Lower lobe of right lung (tissue), 2 donors: Measurements from ENCODE around the gene ADORA3. TPM values are rescaled to one million over a fixed set of nuclear protein-coding genes. Genes with fewer than 3 reads are reported as not detected.

Experiments used
- ATAC-seq, 2 donors: fragments of 200-7000 bp; cut with Tn5 transposase; one replicate each; pipeline ENCODE4 v1.9.1; 2020 to 2022; ENCODE audit warnings: mild to moderate bottlenecking in 2 of 2, moderate library complexity in 2 of 2
- DNase-seq: peaks from one replicate; pipeline ENCODE4 v3.0.0-alpha.2; 2020
- H3K27ac ChIP-seq: fragments of 200-600 bp; one replicate; pipeline ENCODE4 v1.8.0; 2022
- H3K27me3 ChIP-seq: fragments of 200-600 bp; one replicate; pipeline ENCODE4 v1.8.0; 2022; ENCODE audit warnings: low read depth
- H3K36me3 ChIP-seq: fragments of 200-600 bp; one replicate; pipeline ENCODE4 v1.8.0; 2022; ENCODE audit warnings: mild to moderate bottlenecking
- H3K4me1 ChIP-seq: fragments of 200-600 bp; one replicate; pipeline ENCODE4 v1.8.0; 2022
- H3K4me3 ChIP-seq: fragments of 200-600 bp; one replicate; pipeline ENCODE4 v1.8.0; 2022; ENCODE audit warnings: mild to moderate bottlenecking
- H3K9me3 ChIP-seq: fragments of 200-600 bp; one replicate; pipeline ENCODE4 v1.8.0; 2022
- intact Hi-C: fragments of 100-400 bp; cut with DNase I; formaldehyde crosslinking; loops from one replicate; pipeline ENCODE4 v1.11.0; 2022
- total RNA-seq: library from RNA; stranded (reverse); fragmentation: NEBNext Ultra II Directional; extraction: Animal tissue kit (Norgen Biotek cat#: 25700); gene quantifications from one replicate; pipeline ENCODE4 v1.2.1, GENCODE V29; 2021
- TF ChIP-seq, protein P1 (sequence below): fragments of 200-600 bp; IDR thresholded peaks from one replicate; pipeline ENCODE4 v1.8.0; 2022; ENCODE audit warnings: antibody characterized with exemption, mild to moderate bottlenecking
- donor health status: DM: no; HTN: yes; CAD: no; lungs with severe emphysema.

The ADORA3 gene
- total RNA-seq, 1 donor from 2014 or later = 10.3 TPM

DNA sequence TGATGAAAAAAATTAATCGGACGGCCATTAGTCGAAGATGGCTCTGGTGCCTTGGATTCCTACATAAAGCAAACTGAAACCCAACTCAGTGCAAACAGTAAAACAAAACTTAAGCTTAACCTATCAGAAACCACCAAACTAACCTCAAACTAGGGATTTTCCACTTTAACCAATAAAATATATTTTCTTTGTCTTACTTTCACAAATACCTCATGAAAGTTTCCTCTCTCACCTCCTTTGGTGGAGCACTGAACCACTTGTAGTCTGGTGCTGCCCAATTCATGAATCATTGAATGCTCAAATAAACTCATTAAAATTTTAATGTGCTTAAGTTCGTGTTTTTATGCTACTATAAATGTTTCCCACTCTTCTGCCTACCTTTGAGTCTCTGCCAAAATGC is 7.0 kb downstream of the ADORA3 start:
- H3K4me3 ChIP-seq = no peak overlapping the region
- no peaks in the 10 kb centered on the region for H3K9me3 ChIP-seq
- no peak overlapping the region for H3K27ac ChIP-seq
- no peak for DNase-seq
- no peaks in the 10 kb centered on the region for H3K4me1 ChIP-seq
- intact Hi-C loops = no loop called here
- ATAC-seq = no peak
- no peaks in the 10 kb centered on the region for H3K27me3 ChIP-seq
- no peaks in the 10 kb centered on the region for H3K36me3 ChIP-seq
- TF ChIP-seq, protein P1, sequence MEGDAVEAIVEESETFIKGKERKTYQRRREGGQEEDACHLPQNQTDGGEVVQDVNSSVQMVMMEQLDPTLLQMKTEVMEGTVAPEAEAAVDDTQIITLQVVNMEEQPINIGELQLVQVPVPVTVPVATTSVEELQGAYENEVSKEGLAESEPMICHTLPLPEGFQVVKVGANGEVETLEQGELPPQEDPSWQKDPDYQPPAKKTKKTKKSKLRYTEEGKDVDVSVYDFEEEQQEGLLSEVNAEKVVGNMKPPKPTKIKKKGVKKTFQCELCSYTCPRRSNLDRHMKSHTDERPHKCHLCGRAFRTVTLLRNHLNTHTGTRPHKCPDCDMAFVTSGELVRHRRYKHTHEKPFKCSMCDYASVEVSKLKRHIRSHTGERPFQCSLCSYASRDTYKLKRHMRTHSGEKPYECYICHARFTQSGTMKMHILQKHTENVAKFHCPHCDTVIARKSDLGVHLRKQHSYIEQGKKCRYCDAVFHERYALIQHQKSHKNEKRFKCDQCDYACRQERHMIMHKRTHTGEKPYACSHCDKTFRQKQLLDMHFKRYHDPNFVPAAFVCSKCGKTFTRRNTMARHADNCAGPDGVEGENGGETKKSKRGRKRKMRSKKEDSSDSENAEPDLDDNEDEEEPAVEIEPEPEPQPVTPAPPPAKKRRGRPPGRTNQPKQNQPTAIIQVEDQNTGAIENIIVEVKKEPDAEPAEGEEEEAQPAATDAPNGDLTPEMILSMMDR = no peak

DNA sequence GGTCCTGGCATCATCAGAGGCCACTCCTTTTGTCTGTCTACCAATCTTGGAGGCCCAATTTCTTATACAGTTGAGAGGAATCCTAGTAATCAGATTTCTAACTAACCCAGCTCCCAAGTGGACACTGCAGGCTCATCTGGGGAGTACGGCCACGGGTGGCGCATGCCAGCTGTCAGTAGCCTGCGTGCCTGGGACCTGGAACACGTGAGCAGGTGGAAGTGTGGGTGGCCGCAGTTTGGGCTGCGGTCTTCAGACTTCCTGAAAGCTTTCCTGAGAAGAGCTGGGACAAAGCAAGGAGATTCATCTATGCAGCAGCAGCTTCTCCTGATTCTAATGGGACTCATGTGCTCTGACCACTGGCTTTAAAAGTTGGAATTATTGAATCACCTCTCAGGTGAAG is 12.4 kb downstream of the ADORA3 start:
- Histone ChIP-seq H3K36me3 (no peaks in the 10 kb centered on the region), H3K4me1 (peaks cover 16% of the 10 kb centered on the region), H3K27me3 (no peaks in the 10 kb centered on the region), H3K9me3 (no peaks in the 10 kb centered on the region), H3K27ac (peak overlapping the region; percentile 70), H3K4me3 (no peak overlapping the region)
- DNase-seq (no peak), ATAC-seq (no peak)
- intact Hi-C loops = no loop called here
- TF ChIP-seq, protein P1 = no peak

DNA sequence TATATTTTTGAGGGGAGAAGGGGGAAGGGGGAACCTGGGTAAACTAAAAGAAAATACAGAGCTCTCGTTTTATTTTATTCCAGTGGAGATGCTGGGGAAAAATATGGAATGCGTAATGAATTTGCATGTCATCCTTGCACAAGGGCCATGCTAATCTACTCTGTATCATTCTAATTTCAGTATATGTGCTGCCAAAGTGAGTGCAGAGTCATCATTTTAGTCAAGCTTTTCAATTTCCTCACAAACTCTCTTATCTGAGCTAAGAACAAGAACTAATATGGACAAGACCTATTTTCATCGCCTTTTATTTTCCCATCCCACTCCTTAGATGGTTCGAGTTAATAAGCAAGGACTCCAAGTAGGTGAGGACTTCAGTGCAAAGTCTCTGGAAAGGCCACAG is 13.2 kb downstream of the ADORA3 start:
- Histone ChIP-seq H3K9me3 (no peaks in the 10 kb centered on the region), H3K4me3 (no peak overlapping the region)
- intact Hi-C loops = no loop called here

DNA sequence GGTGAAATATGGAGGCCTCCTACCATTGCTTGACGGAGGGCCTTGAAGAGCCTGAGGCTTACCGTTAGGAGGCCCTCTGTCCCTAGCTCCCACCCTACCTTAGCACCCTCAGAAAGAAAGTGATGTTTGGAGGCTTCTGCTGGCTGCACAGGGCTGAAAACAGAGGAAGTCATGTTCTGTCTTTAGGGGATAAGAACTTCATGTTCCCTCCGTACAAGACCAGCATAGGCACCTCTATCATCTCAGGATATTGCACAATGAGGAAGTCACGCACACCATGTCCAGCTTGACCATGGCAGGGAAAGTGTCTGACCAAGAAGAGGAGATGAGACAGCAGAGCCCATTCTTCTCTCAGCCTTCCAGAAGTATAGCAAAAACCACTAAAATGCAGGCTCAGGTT is 13.8 kb downstream of the ADORA3 start:
- TF ChIP-seq, protein P1 = no peak
- Histone ChIP-seq H3K4me3 (no peak overlapping the region), H3K36me3 (no peaks in the 10 kb centered on the region), H3K9me3 (no peaks in the 10 kb centered on the region), H3K27ac (peak overlapping the region; percentile 70), H3K27me3 (no peaks in the 10 kb centered on the region), H3K4me1 (peaks cover 16% of the 10 kb centered on the region)
- no peak for DNase-seq
- ATAC-seq = peak; percentile 80
- intact Hi-C loops = loop anchor here (10.0 kb wide), 1 partner anchor 275 kb away; no protein-coding TSS in a partner anchor

More for the DNA sequence above, 13.2 kb downstream of the ADORA3 start:
- peak overlapping the region; percentile 70 for H3K27ac ChIP-seq
- no peak for ATAC-seq
- no peaks in the 10 kb centered on the region for H3K27me3 ChIP-seq
- H3K36me3 ChIP-seq = no peaks in the 10 kb centered on the region
- no peak for DNase-seq
- peaks cover 16% of the 10 kb centered on the region for H3K4me1 ChIP-seq
- TF ChIP-seq, protein P1 = no peak

DNA sequence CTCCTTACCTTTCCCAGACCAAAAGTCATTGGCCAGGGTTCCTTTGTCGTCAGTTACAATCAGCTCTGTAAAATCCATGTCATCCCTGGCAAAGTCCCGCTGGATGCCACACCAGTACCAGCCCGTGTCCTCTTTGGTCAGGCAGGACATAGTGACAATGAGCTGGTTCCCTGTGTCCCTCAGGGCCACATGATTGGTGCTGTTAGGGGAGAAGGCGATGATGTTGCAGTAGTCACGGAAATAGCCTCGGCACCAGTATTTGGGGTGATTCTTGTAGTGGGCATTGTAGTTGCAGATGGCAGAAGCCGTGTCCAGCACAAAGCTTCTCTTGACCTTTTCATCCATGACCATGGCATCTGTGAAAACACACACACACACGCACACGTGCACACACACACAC is 14.8 kb downstream of the ADORA3 start:
- Histone ChIP-seq H3K4me3 (no peak overlapping the region), H3K9me3 (no peaks in the 10 kb centered on the region), H3K4me1 (peaks cover 16% of the 10 kb centered on the region), H3K27ac (no peak overlapping the region), H3K36me3 (no peaks in the 10 kb centered on the region), H3K27me3 (no peaks in the 10 kb centered on the region)
- no peak for DNase-seq
- intact Hi-C loops = loop anchor here (10.0 kb wide), 1 partner anchor 276 kb away; no protein-coding TSS in a partner anchor
- ATAC-seq = no peak
- TF ChIP-seq, protein P1 = no peak
